Measurements from ENCODE around the gene TRAF2. TPM values are rescaled to one million over a fixed set of nuclear protein-coding genes. Genes with fewer than 3 reads are reported as not detected.

Gene TRAF2
- total RNA-seq, 1 donor from 2014 or later, result 16.5 TPM

- ATAC-seq (no peak), DNase-seq (no peak)
- no peaks in the 10 kb centered on the region for H3K27me3 ChIP-seq (ENCODE audit: low read depth)
- H3K4me3 ChIP-seq, result no peak overlapping the region
- peaks cover 15% of the 10 kb centered on the region for H3K4me1 ChIP-seq
- TF ChIP-seq CTCF (IDR thresholded peaks at IDR 0.05), result no peak
- no peaks in the 10 kb centered on the region for H3K9me3 ChIP-seq
- H3K36me3 ChIP-seq, result peaks cover 26% of the 10 kb centered on the region
- H3K27ac ChIP-seq, result no peak overlapping the region
- intact Hi-C loops (cut with DNase I), result no loop called here
These were observed 4.3 kb downstream of the TRAF2 start for GRCh38 chr9:136890661-136891060.

DNA sequence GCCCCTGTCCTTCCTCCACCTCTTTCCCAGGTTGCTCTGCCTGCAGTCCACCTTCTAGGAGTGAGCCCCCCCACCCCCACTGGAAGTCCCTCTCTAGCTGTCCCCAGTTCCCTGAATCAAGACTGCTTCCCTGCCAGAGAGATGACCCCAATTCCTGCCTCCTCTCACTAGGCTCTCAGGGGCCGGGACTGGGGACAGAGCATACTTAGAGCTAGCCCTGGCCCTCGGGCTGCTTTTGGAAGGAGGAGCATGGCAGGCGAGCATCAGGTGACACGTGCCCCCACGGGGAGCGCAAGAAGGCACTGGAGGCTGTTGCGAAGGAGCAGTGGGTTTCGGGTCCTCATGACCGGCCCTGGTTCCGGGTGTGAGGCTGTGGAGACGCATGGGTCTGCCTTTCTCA is 9.7 kb downstream of the TRAF2 start:
- no peak for TF ChIP-seq CTCF (IDR thresholded peaks at IDR 0.05)
- Histone ChIP-seq H3K4me1 (peaks cover 10% of the 10 kb centered on the region), H3K27ac (no peak overlapping the region), H3K36me3 (peaks cover 39% of the 10 kb centered on the region), H3K9me3 (no peaks in the 10 kb centered on the region), H3K4me3 (no peak overlapping the region), H3K27me3 (ENCODE audit: low read depth) (no peaks in the 10 kb centered on the region)
- intact Hi-C loops (cut with DNase I), result no loop called here
- no peak for DNase-seq
- no peak for ATAC-seq

DNA sequence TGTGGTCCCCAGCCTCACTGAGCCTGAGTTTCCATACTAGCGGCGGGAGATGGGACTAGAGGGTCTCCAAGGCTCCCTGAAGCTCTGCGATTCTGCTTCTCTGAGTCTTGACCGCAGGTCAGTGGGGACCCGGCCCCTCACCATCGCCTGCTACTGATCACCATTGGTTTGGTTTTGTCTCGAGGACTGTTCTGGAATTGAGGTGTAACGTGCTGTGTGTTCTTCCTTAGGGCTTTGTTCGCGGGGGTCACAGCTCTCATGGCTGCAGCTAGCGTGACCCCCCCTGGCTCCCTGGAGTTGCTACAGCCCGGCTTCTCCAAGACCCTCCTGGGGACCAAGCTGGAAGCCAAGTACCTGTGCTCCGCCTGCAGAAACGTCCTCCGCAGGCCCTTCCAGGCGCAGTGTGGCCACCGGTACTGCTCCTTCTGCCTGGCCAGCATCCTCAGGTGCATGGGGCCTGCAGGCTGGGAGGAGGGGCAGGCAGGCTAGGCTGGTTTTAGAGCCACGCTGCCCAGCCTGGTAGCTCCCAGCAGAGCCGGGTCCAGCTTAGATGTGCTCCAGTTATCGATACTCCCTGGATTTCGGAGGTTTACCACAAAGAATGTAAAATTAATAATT is 12.3 kb downstream of the TRAF2 start:
- ATAC-seq, result no peak
- no peak overlapping the region for H3K27ac ChIP-seq
- no peak overlapping the region for H3K4me3 ChIP-seq
- peaks cover 23% of the 10 kb centered on the region for H3K36me3 ChIP-seq
- peaks cover 35% of the 10 kb centered on the region for H3K4me1 ChIP-seq
- intact Hi-C loops (cut with DNase I), result no loop called here
- H3K27me3 ChIP-seq (ENCODE audit: low read depth), result no peaks in the 10 kb centered on the region
- no peak for TF ChIP-seq CTCF (IDR thresholded peaks at IDR 0.05)
- H3K9me3 ChIP-seq, result no peaks in the 10 kb centered on the region
- DNase-seq, result no peak

DNA sequence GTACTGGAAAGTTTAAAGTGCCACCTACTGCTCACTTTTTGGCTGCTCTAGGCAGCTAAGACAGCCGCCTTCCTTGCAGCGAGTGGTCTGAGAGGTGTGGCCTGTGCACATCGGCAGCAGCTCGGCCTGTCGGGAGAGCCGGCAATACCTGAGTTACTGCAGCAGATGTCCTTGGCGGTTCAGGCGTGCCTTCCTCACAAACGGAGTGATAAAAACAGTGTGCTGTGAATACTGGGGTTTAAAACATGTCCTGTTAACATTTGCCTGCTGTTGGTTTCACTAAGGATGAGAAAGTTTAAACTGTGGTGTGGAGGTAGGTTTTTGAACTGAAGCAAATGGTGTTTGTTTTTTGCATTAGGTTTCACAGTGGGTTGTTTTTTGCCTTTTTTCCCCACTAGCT is 12.9 kb downstream of the TRAF2 start:
- DNase-seq (no peak), ATAC-seq (no peak)
- no peak for TF ChIP-seq CTCF (IDR thresholded peaks at IDR 0.05)
- intact Hi-C loops (cut with DNase I), result no loop called here
- Histone ChIP-seq H3K4me3 (no peak overlapping the region), H3K9me3 (no peaks in the 10 kb centered on the region), H3K36me3 (peaks cover 27% of the 10 kb centered on the region), H3K27ac (no peak overlapping the region), H3K27me3 (ENCODE audit: low read depth) (no peaks in the 10 kb centered on the region), H3K4me1 (peaks cover 41% of the 10 kb centered on the region)

DNA sequence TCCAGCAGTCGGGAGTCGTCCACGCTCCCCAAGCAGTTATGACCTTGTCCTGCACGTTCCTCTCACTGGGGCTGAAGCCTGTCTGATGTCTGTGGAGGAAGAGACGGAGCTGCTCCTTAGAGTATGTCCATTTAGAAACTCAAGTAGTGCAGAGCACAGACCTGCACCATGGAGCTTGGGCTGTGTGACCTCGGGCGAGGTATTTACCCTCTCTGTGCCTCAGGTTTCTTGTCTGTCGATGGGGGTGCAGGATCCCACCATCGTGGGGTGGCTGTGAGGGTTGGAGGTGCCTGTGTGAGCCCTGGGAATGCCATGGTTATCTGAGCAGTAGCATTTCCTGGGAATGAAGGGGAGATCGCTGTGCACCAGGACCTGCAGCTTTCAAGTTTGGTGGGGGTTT is 14.2 kb downstream of the TRAF2 start:
- Histone ChIP-seq H3K36me3 (peaks cover 27% of the 10 kb centered on the region), H3K9me3 (no peaks in the 10 kb centered on the region), H3K4me3 (no peak overlapping the region), H3K27ac (peak overlapping the region; percentile 84), H3K4me1 (peaks cover 41% of the 10 kb centered on the region), H3K27me3 (ENCODE audit: low read depth) (no peaks in the 10 kb centered on the region)
- DNase-seq, result no peak
- no peak for TF ChIP-seq CTCF (IDR thresholded peaks at IDR 0.05)
- no peak for ATAC-seq
- intact Hi-C loops (cut with DNase I), result no loop called here

Measured in lower lobe of right lung (tissue), 2 donors.